Tibial nerve (tissue), 4 donors: ENCODE measurements around the gene PCED1A. TPM values are rescaled to one million over a fixed set of nuclear protein-coding genes. Genes with fewer than 3 reads are reported as not detected.
"Not testable (repeated sequence)": the region's sequence is repeated elsewhere in the genome, so short reads cannot be mapped to it uniquely, and the experiment has no call there.

Experiments used
- DNase-seq, 2 donors: peaks; one replicate each; pipeline ENCODE4 v3.0.0-alpha.2; 2019; ENCODE audit warnings: low spot score in 2 of 2
- H3K27ac ChIP-seq, 4 donors: fragments of 200-600 bp; sonication (generic) in 3 of 4; one replicate each; pipeline ENCODE4 v1.5.1; 2017 to 2019; ENCODE audit warnings: mild to moderate bottlenecking in 1 of 4
- H3K27me3 ChIP-seq, 2 donors: fragments of 200-600 bp; sonication (generic) in 1 of 2; one replicate each; pipeline versions ENCODE4 v1.5.1 to v1.6.0; 2017 to 2019
- H3K36me3 ChIP-seq, 3 donors: fragments of 200-600 bp; sonication (generic); one replicate each; pipeline ENCODE4 v1.5.1; 2018 to 2019
- H3K4me1 ChIP-seq, 4 donors: fragments of 200-600 bp; sonication (generic) in 3 of 4; one replicate each; pipeline ENCODE4 v1.5.1; 2017 to 2019
- H3K4me3 ChIP-seq, 4 donors: fragments of 200-600 bp; sonication (generic) in 3 of 4; one replicate each; pipeline ENCODE4 v1.5.1; 2017 to 2019; ENCODE audit warnings: mild to moderate bottlenecking in 1 of 4, moderate library complexity in 1 of 4
- H3K9me3 ChIP-seq, 4 donors: fragments of 200-600 bp; sonication (generic) in 3 of 4; one replicate each; pipeline ENCODE4 v1.5.1; 2017 to 2019
- EP300 ChIP-seq, 2 donors: sonication (generic); formaldehyde crosslinking; IDR thresholded peaks; one replicate each; pipeline ENCODE4 v1.6.1; 2017; ENCODE audit warnings: antibody characterized with exemption in 2 of 2, mild to moderate bottlenecking in 1 of 2
- POLR2A ChIP-seq, 2 donors: fragments of 450-650 bp; IDR thresholded peaks; one replicate each; pipeline ENCODE4 v1.6.1; 2017; ENCODE audit warnings: antibody characterized with exemption in 2 of 2, mild to moderate bottlenecking in 2 of 2, moderate library complexity in 2 of 2
- WGBS, 2 donors: methylation state at CpG; one replicate each; pipeline ENCODE4 v1.1.5; 2018; 5-methylcytosine and 5-hydroxymethylcytosine counted together
- total RNA-seq, 4 donors: library from RNA; depleted of rRNA; stranded (reverse); fragments of >200 nt; gene quantifications; one replicate each; pipeline ENCODE4 v1.1.0, GENCODE V29; 2016
- TF ChIP-seq, protein P1 (sequence below), 5 experiments: fragments of 200-600 bp in 3 of 5; fragments of 450-650 bp in 2 of 5; sonication (generic) in 3 of 5; IDR thresholded peaks; one replicate each; pipeline ENCODE4 v1.5.1; 2016 to 2019; ENCODE audit warnings: antibody characterized with exemption in 5 of 5, mild to moderate bottlenecking in 3 of 5, moderate library complexity in 2 of 5

Gene PCED1A
- total RNA-seq, 4 donors from 2014 or later: 36.8 to 84.6 (median 62.3) TPM

DNA sequence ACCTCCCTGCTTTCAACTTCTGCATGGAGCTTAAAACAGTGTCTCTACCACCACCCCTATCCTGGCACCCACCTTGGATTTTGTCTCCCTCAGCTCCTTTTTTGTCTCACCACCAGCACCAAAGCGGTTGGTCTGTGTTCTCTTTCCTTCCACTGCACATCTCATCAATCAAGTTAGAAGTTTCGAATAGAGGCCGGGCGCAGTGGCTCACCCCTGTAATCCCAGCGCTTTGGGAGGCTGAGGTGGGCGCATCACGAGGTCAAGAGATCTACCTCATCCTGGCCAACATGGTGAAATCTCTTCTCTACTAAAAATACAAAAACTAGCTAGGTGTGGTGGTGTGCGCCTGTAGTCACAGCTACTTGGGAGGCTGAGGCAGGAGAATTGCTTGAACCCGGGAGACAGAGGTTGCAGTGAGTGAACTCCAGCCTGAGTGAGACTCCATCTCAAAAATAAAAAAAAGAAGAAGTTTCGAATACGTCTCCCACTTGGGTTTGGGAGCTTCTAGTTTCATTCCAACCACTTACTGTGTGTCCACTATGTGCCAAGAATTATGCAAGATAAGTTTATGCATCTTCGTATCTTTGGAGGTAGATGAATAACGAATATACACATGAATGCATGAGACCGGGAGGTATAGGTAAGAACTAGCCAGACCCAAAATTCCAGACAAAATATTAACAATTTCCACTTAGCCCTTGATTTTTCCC, 5.9 kb downstream of the PCED1A start:
- no peak overlapping the region for H3K4me3 ChIP-seq
- H3K27ac ChIP-seq: no peak overlapping the region
- peaks cover 0 to 6% (median under 1%) of the 10 kb centered on the region in 4 donors for H3K4me1 ChIP-seq
- no peaks in the 10 kb centered on the region for H3K27me3 ChIP-seq
- TF ChIP-seq, protein P1, sequence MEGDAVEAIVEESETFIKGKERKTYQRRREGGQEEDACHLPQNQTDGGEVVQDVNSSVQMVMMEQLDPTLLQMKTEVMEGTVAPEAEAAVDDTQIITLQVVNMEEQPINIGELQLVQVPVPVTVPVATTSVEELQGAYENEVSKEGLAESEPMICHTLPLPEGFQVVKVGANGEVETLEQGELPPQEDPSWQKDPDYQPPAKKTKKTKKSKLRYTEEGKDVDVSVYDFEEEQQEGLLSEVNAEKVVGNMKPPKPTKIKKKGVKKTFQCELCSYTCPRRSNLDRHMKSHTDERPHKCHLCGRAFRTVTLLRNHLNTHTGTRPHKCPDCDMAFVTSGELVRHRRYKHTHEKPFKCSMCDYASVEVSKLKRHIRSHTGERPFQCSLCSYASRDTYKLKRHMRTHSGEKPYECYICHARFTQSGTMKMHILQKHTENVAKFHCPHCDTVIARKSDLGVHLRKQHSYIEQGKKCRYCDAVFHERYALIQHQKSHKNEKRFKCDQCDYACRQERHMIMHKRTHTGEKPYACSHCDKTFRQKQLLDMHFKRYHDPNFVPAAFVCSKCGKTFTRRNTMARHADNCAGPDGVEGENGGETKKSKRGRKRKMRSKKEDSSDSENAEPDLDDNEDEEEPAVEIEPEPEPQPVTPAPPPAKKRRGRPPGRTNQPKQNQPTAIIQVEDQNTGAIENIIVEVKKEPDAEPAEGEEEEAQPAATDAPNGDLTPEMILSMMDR (IDR thresholded peaks at IDR 0.05): no peak
- TF ChIP-seq EP300 (IDR thresholded peaks at IDR 0.05): no peak
- no peak for TF ChIP-seq POLR2A (IDR thresholded peaks at IDR 0.05)
- no peak for DNase-seq
- no peaks in the 10 kb centered on the region for H3K9me3 ChIP-seq
- peaks cover 0 to 41% (median 0%) of the 10 kb centered on the region in 3 donors for H3K36me3 ChIP-seq
- 92 to 96% methylated on average over 14 of the region's 14 CpGs for WGBS, 2 donors

DNA sequence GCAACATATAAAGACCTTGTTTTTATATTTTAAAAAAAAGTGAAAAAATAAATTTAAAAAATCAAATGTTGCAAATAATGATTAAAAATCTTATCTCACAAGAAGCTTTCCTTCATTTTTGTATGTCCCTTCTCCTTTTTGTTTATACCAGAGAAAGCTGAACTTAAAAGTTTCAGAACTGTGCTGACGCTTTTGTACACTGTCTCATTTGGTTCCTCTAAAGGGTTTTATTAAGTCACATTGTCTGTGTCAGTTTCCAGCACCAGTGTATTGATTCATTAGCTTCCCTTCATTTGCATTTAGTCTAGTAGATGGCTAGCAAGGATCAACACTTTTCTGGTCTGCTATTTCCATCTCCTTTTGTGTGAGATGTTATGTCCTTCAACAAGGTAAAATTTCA, 6.7 kb downstream of the PCED1A start:
- TF ChIP-seq, protein P1 (IDR thresholded peaks at IDR 0.05): no peak
- TF ChIP-seq EP300 (IDR thresholded peaks at IDR 0.05): no peak
- TF ChIP-seq POLR2A (IDR thresholded peaks at IDR 0.05): no peak
- Histone ChIP-seq H3K36me3 (peaks cover 0 to 40% (median 0%) of the 10 kb centered on the region in 3 donors), H3K27ac (no peak overlapping the region), H3K4me3 (no peak overlapping the region), H3K9me3 (no peaks in the 10 kb centered on the region), H3K27me3 (no peaks in the 10 kb centered on the region), H3K4me1 (no peaks in the 10 kb centered on the region)
- no peak for DNase-seq
- 68 to 79% methylated on average over 1 of the region's 1 CpG for WGBS, 2 donors

DNA sequence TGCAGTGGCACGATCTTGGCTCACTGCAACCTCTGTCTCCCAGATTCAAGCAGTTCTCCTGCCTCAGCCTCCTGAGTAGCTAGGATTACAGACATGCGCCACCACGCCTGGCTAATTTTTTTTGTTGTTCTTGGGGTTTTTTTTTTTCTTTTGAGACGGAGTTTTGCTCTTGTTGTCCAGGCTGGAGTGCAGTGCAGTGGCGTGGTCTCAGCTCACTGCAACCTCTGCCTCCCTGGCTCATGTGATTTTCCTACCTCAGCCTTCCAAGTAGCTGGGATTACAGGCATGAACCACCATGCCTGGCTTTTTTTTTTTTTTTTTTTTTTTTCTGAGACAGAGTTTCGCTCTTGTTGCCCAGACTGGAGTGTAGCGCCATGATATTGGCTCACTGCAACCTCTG, 9.2 kb downstream of the PCED1A start:
- not testable (repeated sequence) for H3K27ac ChIP-seq, H3K9me3 ChIP-seq, H3K4me1 ChIP-seq, H3K4me3 ChIP-seq, DNase-seq
- WGBS, 2 donors: 66 to 86% methylated on average over 7 of the region's 7 CpGs
- H3K36me3 ChIP-seq: peaks cover 0 to 17% (median 0%) of the 10 kb centered on the region in 3 donors
- H3K27me3 ChIP-seq: peaks cover 0 to 11% of the 10 kb centered on the region in 2 donors

DNA sequence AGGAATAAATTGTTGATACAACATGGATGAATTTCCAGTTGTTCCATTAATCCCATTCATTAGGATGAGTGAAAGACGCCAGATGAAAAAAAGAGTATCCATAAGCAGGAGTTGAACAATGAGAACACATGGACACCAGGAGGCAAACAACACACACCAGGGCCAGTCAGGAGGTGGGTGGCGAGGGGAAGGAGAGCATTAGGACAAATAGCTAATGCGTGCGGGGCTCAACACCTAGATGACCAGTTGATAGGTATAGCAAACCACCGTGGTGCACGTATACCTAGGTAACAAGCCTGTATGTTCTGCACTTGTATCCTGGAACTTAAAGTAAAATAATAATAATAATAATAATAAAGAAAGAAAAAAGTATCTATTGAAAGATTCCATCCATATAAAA, 11.1 kb downstream of the PCED1A start:
- H3K4me3 ChIP-seq: no peak overlapping the region
- WGBS, 2 donors: 67 to 76% methylated on average over 6 of the region's 6 CpGs
- no peaks in the 10 kb centered on the region for H3K4me1 ChIP-seq
- no peaks in the 10 kb centered on the region for H3K9me3 ChIP-seq
- peaks cover 0 to 11% of the 10 kb centered on the region in 2 donors for H3K27me3 ChIP-seq
- H3K36me3 ChIP-seq: no peaks in the 10 kb centered on the region
- no peak overlapping the region for H3K27ac ChIP-seq
- TF ChIP-seq EP300 (IDR thresholded peaks at IDR 0.05) (no peak), POLR2A (IDR thresholded peaks at IDR 0.05) (no peak)
- TF ChIP-seq, protein P1 (IDR thresholded peaks at IDR 0.05): no peak
- DNase-seq: no peak

DNA sequence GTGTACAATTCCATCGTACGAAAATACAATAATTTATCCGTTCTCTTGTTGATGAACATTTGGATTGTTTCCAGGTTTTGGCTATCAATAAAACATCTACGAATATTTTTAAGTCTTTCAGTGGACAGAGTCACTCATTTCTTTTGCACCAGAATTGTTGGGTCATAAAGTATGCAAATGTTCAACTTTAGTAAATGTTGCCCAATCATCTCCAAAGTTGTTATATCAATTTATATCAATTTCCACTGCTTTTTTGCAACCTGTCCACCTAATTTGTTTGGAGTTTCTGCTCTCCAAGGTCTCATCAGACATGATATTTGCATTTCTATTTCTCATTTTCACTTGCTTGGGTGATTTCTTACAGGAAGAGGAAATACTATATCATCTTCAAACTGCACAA, 13.8 kb downstream of the PCED1A start:
- DNase-seq: no peak
- H3K27ac ChIP-seq: no peak overlapping the region
- WGBS, 2 donors: 78 to 84% methylated on average over 4 of the region's 4 CpGs
- peaks cover 0 to 7% (median under 1%) of the 10 kb centered on the region in 4 donors for H3K4me1 ChIP-seq
- peaks cover 0 to 18% of the 10 kb centered on the region in 2 donors for H3K27me3 ChIP-seq
- H3K4me3 ChIP-seq: no peak overlapping the region
- TF ChIP-seq POLR2A (IDR thresholded peaks at IDR 0.05): no peak
- TF ChIP-seq EP300 (IDR thresholded peaks at IDR 0.05): no peak
- TF ChIP-seq, protein P1 (IDR thresholded peaks at IDR 0.05): no peak
- no peaks in the 10 kb centered on the region for H3K36me3 ChIP-seq
- no peaks in the 10 kb centered on the region for H3K9me3 ChIP-seq
